EL (cell line): ENCODE results near the gene C4orf33.

Source experiments
- DNase-seq: peaks from one replicate; pipeline ENCODE4 v3.0.0-alpha.2; 2016

The C4orf33 gene

GRCh38 chr4:129131343-129131742 is 35.4 kb downstream of the C4orf33 start:
- DNase-seq: no peak

GRCh38 chr4:129136433-129136832 is 40.5 kb downstream of the C4orf33 start:
- no peak for DNase-seq

- no peak for DNase-seq
These were observed 43.0 kb downstream of the C4orf33 start for GRCh38 chr4:129138810-129139496.

GRCh38 chr4:129140521-129140920 is 44.6 kb downstream of the C4orf33 start:
- no peak for DNase-seq

- DNase-seq: no peak
These were observed 47.4 kb downstream of the C4orf33 start for GRCh38 chr4:129143359-129143758.

GRCh38 chr4:129144755-129145206 is 48.8 kb downstream of the C4orf33 start:
- DNase-seq: no peak

- no peak for DNase-seq
These were observed 49.3 kb downstream of the C4orf33 start for GRCh38 chr4:129145222-129145730.

- no peak for DNase-seq
These were observed 50.7 kb downstream of the C4orf33 start for GRCh38 chr4:129146639-129147038.

- DNase-seq: no peak
These were observed 52.9 kb downstream of the C4orf33 start for GRCh38 chr4:129148892-129149291.

GRCh38 chr4:129149906-129150305 is 54.0 kb downstream of the C4orf33 start:
- DNase-seq: no peak

- DNase-seq: no peak
These were observed 56.4 kb downstream of the C4orf33 start for GRCh38 chr4:129152350-129152749.

- no peak for DNase-seq
These were observed 57.7 kb downstream of the C4orf33 start for GRCh38 chr4:129153700-129154099.

GRCh38 chr4:129162450-129162849 is 66.5 kb downstream of the C4orf33 start:
- DNase-seq: no peak

- DNase-seq: no peak
These were observed 67.5 kb downstream of the C4orf33 start for GRCh38 chr4:129163427-129163826.

GRCh38 chr4:129164243-129164642 is 68.3 kb downstream of the C4orf33 start:
- DNase-seq: no peak
